Nephron progenitor cell (in vitro differentiated cells): ENCODE results near the gene RBM4.

Source experiments
- DNase-seq: peaks from one replicate; pipeline ENCODE4 v3.0.0; 2021
- H3K27ac Mint-ChIP-seq: 2 replicates; pipeline ENCODE4 v1.8.0; 2021; ENCODE audit warnings: mild to moderate bottlenecking, moderate library complexity, mixed read lengths
- H3K27me3 Mint-ChIP-seq: 2 replicates; pipeline ENCODE4 v1.8.0; 2021; ENCODE audit warnings: mild to moderate bottlenecking, low read depth, mixed read lengths; ENCODE audit not compliant: poor library complexity
- H3K36me3 Mint-ChIP-seq: 2 replicates; pipeline ENCODE4 v1.8.0; 2021; ENCODE audit warnings: low read depth, mixed read lengths
- H3K4me1 Mint-ChIP-seq: 2 replicates; pipeline ENCODE4 v1.8.0; 2021; ENCODE audit warnings: mixed read lengths
- H3K4me3 Mint-ChIP-seq: 2 replicates; pipeline ENCODE4 v1.8.0; 2021; ENCODE audit warnings: mild to moderate bottlenecking, moderate library complexity, mixed read lengths
- H3K9me3 Mint-ChIP-seq: 2 replicates; pipeline ENCODE4 v1.8.0; 2021; ENCODE audit warnings: mild to moderate bottlenecking, moderate library complexity, mixed read lengths
- CTCF ChIP-seq: fragments of 200-600 bp; sonication (generic); IDR thresholded peaks from 2 replicates; pipeline ENCODE4 v1.5.0; 2021; ENCODE audit warnings: antibody characterized with exemption

The RBM4 gene

GRCh38 chr11:66693356-66694055 lies 55.0 kb downstream of the RBM4 start:
- Mint-ChIP-seq H3K27ac (no peak overlapping the region), H3K9me3 (no peaks in the 10 kb centered on the region), H3K4me3 (no peak overlapping the region), H3K4me1 (no peaks in the 10 kb centered on the region), H3K27me3 (no peaks in the 10 kb centered on the region), H3K36me3 (peaks cover 43% of the 10 kb centered on the region)
- no peak for TF ChIP-seq CTCF
- DNase-seq, result no peak

DNA sequence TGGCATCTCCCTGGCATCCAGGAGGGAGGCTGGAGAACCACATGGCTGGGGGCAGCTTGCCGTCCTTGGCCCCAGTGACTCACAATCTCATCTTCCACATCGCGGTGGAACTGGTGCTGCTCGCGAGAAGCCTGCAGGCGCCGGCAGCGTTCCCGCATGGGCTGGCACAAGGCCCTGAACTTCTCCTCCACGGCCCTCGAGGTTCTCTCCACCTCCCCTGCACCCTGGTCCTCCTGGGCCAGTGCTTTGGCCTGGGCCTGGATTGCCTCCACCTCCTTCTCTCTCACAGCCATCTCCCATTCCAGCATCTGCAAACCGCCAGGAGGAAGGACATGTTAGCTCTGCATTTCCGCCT lies 55.5 kb downstream of the RBM4 start:
- H3K9me3 Mint-ChIP-seq, result no peaks in the 10 kb centered on the region
- H3K36me3 Mint-ChIP-seq, result peaks cover 48% of the 10 kb centered on the region
- no peak overlapping the region for H3K4me3 Mint-ChIP-seq
- no peak for DNase-seq
- no peak overlapping the region for H3K27ac Mint-ChIP-seq
- no peaks in the 10 kb centered on the region for H3K4me1 Mint-ChIP-seq
- H3K27me3 Mint-ChIP-seq, result no peaks in the 10 kb centered on the region
- no peak for TF ChIP-seq CTCF

GRCh38 chr11:66694732-66695207 lies 56.3 kb downstream of the RBM4 start:
- H3K27me3 Mint-ChIP-seq, result no peaks in the 10 kb centered on the region
- peak overlapping the region; percentile 38 for H3K27ac Mint-ChIP-seq
- H3K4me3 Mint-ChIP-seq, result no peak overlapping the region

More at GRCh38 chr11:66694732-66695207, 56.3 kb downstream of the RBM4 start:
- Mint-ChIP-seq H3K9me3 (no peaks in the 10 kb centered on the region), H3K4me1 (no peaks in the 10 kb centered on the region), H3K36me3 (peaks cover 55% of the 10 kb centered on the region)
- peak; percentile 92 for DNase-seq
- TF ChIP-seq CTCF, result peak; percentile 98
